Hair follicle dermal papilla cell (primary cell): Measurements from ENCODE around the gene ZNF436. TPM values are rescaled to one million over a fixed set of nuclear protein-coding genes. Genes with fewer than 3 reads are reported as not detected.

ENCODE experiments used
- total RNA-seq: library from RNA; depleted of rRNA; stranded (reverse); fragments of >200 nt; gene quantifications from 2 replicates; pipeline ENCODE4 v1.2.3, GENCODE V29; 2012

ZNF436 gene
- total RNA-seq, result 31.9 and 39.1 TPM in 2 replicates

DNA sequence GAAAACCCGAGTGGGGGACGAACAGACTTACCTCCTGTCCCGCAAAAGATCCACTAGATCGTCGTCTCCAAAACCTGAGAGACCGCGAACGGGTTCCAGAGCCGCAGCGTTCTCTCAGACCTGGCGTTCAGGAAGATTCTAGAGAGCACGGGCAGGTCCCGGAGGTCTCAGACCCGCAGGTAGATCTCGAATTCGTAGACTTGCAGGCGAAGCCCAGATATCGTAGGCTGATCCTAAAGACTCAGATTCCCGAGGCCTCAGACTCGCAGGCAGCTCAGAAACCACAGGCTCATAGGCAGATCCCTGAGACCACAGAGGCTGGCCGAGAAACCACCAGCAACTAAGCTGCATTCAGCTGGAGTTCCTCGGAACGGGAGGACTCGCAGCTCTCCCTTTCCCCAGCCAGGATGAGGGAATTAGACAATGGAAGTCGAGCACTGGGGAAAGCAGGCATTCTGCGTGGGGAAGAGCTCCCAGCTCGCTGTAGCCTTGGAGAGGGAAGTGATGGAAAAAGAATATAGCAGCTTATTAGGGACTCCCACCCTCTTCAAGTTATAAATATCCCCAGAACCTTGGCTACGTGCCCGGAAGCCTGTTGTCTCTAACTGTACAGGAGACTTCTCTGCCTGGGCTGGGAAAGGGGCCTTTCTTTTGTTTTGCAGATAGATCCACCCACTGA, at the start of gene ZNF436:
Gene ZNF436, minus strand, starts transcription at position 502 of the 679 bp plus-strand sequence. CDS start 1,831 bp downstream, outside the sequence.

GRCh38 chr1:23344111-23344986, 25.3 kb downstream of the ZNF436 start, which contains the start of gene HNRNPR:
TSS of gene HNRNPR (minus strand) at chr1:23344284. CDS start at chr1:23341008, 3,276 bp downstream.

Other genes starting within 250 kb of the ZNF436 start
- 50.3 and 55.7 TPM in 2 replicates for gene LUZP1, start 201.0 kb downstream of the ZNF436 start, total RNA-seq
- gene HTR1D, start 152.3 kb downstream of the ZNF436 start, total RNA-seq, result not detected in 2 replicates
- gene HNRNPR, start 25.6 kb downstream of the ZNF436 start, total RNA-seq, result 49.5 and 52.4 TPM in 2 replicates
- gene TCEA3, start 54.9 kb upstream of the ZNF436 start, total RNA-seq, result 21.0 and 21.6 TPM in 2 replicates
- 65.1 and 90.9 TPM in 2 replicates for gene ASAP3, start 114.3 kb upstream of the ZNF436 start, total RNA-seq
- 0.16 and 0.24 TPM in 2 replicates for gene E2F2, start 161.4 kb upstream of the ZNF436 start, total RNA-seq
- gene ID3, start 189.7 kb upstream of the ZNF436 start, total RNA-seq, result 29.5 and 45.7 TPM in 2 replicates